CD8-positive, alpha-beta memory T cell (primary cell): ENCODE measurements around the gene PGC. TPM values are rescaled to one million over a fixed set of nuclear protein-coding genes. Genes with fewer than 3 reads are reported as not detected.

ENCODE experiments used
- CTCF ChIA-PET: fragments of 350-600 bp; sonication (Branson Sonifier 250); formaldehyde crosslinking; loops from one replicate; lab custom pipeline; 2021; ENCODE audit warnings: antibody characterized with exemption; lab: Charles Lee
- POLR2A ChIA-PET: fragments of 350-600 bp; sonication (Branson Sonifier 250); formaldehyde crosslinking; loops from one replicate; lab custom pipeline; 2021; ENCODE audit warnings: antibody characterized with exemption; lab: Charles Lee
- DNase-seq, 5 donors: peaks; one replicate each; pipeline versions ENCODE4 v3.0.0 to v3.0.0-alpha.2; 2020 to 2022; ENCODE audit warnings: mixed read lengths in 1 of 5
- H3K27ac ChIP-seq: one replicate; pipeline ENCODE4 v1.7.0; 2013; ENCODE audit warnings: low read depth, mild to moderate bottlenecking, low read length, moderate library complexity
- H3K27me3 ChIP-seq: 2 replicates; pipeline ENCODE4 v1.7.0; 2013; ENCODE audit warnings: low read length, mild to moderate bottlenecking; ENCODE audit not compliant: insufficient read depth, poor library complexity, severe bottlenecking
- H3K36me3 ChIP-seq: 2 replicates; pipeline ENCODE4 v1.7.0; 2013; ENCODE audit warnings: mild to moderate bottlenecking, low read length, moderate library complexity; ENCODE audit not compliant: insufficient read depth
- H3K4me1 ChIP-seq: 2 replicates; pipeline ENCODE4 v1.7.0; 2013; ENCODE audit warnings: mild to moderate bottlenecking, low read length, moderate library complexity; ENCODE audit not compliant: insufficient read depth
- H3K4me3 ChIP-seq: 2 replicates; pipeline ENCODE4 v1.7.0; 2013; ENCODE audit warnings: mild to moderate bottlenecking, low read length
- H3K9me3 ChIP-seq: 2 replicates; pipeline ENCODE4 v1.7.0; 2013; ENCODE audit warnings: mild to moderate bottlenecking, low read length
- H3K27ac Mint-ChIP-seq, 8 donors: one replicate each; pipeline ENCODE4 v1.8.0; 2020 to 2021; ENCODE audit warnings: mixed read lengths in 8 of 8, mild to moderate bottlenecking in 6 of 8, inconsistent platforms in 3 of 8, moderate library complexity in 3 of 8
- H3K27me3 Mint-ChIP-seq, 2 donors: one replicate each; pipeline ENCODE4 v1.8.0; 2020 to 2021; ENCODE audit warnings: mixed read lengths in 2 of 2, mild to moderate bottlenecking in 1 of 2, moderate library complexity in 1 of 2
- H3K36me3 Mint-ChIP-seq, 3 donors: one replicate each; pipeline ENCODE4 v1.8.0; 2020 to 2021; ENCODE audit warnings: mixed read lengths in 3 of 3, inconsistent platforms in 1 of 3, mild to moderate bottlenecking in 1 of 3
- H3K4me1 Mint-ChIP-seq, 3 donors: one replicate each; pipeline ENCODE4 v1.8.0; 2020 to 2021; ENCODE audit warnings: mixed read lengths in 3 of 3, inconsistent platforms in 1 of 3, mild to moderate bottlenecking in 1 of 3
- H3K4me3 Mint-ChIP-seq, 7 donors: one replicate each; pipeline ENCODE4 v1.8.0; 2020 to 2021; ENCODE audit warnings: mixed read lengths in 7 of 7, mild to moderate bottlenecking in 6 of 7, moderate library complexity in 4 of 7, inconsistent platforms in 2 of 7
- H3K9me3 Mint-ChIP-seq, 5 donors: one replicate each; pipeline ENCODE4 v1.8.0; 2020 to 2022; ENCODE audit warnings: mixed read lengths in 5 of 5, mild to moderate bottlenecking in 3 of 5, moderate library complexity in 2 of 5, inconsistent platforms in 1 of 5
- polyA plus RNA-seq: library from polyadenylated mRNA; unstranded; fragments of 300-500 nt; fragmentation: Illumina TruSeq; gene quantifications from one replicate; pipeline ENCODE4 v1.2.3, GENCODE V29; 2021
- total RNA-seq, 2 experiments: library from RNA; stranded (reverse); gene quantifications; one replicate each; pipeline ENCODE4 v1.2.3, GENCODE V29; 2021

The PGC gene
- total and polyA plus RNA-seq, 3 experiments from 2014 or later = not detected

- ChIA-PET POLR2A (no interaction called here), CTCF (interaction anchor here (1.4 kb wide), 1 partner anchor 11 kb away, joined by 3 read pairs; no protein-coding TSS in a partner anchor)
- Mint-ChIP-seq H3K27ac (no peak overlapping the region), H3K27me3 (peaks cover 0 to under 1% of the 10 kb centered on the region in 2 donors), H3K36me3 (peaks cover 7 to 60% (median 15%) of the 10 kb centered on the region in 3 donors), H3K4me1 (peaks cover 7 to 15% (median 12%) of the 10 kb centered on the region in 3 donors), H3K4me3 (no peak overlapping the region), H3K9me3 (no peaks in the 10 kb centered on the region)
- Histone ChIP-seq H3K4me1 (peaks cover 7% of the 10 kb centered on the region), H3K27me3 (no peaks in the 10 kb centered on the region), H3K9me3 (no peaks in the 10 kb centered on the region), H3K36me3 (peaks cover 30% of the 10 kb centered on the region), H3K4me3 (no peak overlapping the region), H3K27ac (no peak overlapping the region)
- DNase-seq = no peak
Observed at GRCh38 chr6:41774841-41775240, 27.6 kb upstream of the PGC start.

- no peaks in the 10 kb centered on the region for H3K9me3 ChIP-seq
- no peak overlapping the region for H3K4me3 ChIP-seq
- Mint-ChIP-seq H3K36me3 (peaks cover 7 to 54% (median 11%) of the 10 kb centered on the region in 3 donors), H3K4me3 (no peak overlapping the region), H3K27me3 (no peaks in the 10 kb centered on the region), H3K9me3 (no peaks in the 10 kb centered on the region), H3K4me1 (peaks cover 0 to 5% (median 0%) of the 10 kb centered on the region in 3 donors), H3K27ac (no peak overlapping the region)
- ChIA-PET CTCF (no interaction called here), POLR2A (interaction anchor here (0.5 kb wide), 1 partner anchor 10 kb away, joined by 3 read pairs; no protein-coding TSS in a partner anchor)
- H3K36me3 ChIP-seq = peaks cover 30% of the 10 kb centered on the region
- DNase-seq = no peak
- H3K4me1 ChIP-seq = peaks cover 4% of the 10 kb centered on the region
- no peak overlapping the region for H3K27ac ChIP-seq
- H3K27me3 ChIP-seq = no peaks in the 10 kb centered on the region
Observed at GRCh38 chr6:41771058-41771983, 24.1 kb upstream of the PGC start.

- no peaks in the 10 kb centered on the region for H3K9me3 ChIP-seq
- H3K36me3 Mint-ChIP-seq = peaks cover 7 to 49% (median 11%) of the 10 kb centered on the region in 3 donors
- H3K4me3 ChIP-seq = no peak overlapping the region
- H3K4me1 ChIP-seq = peaks cover 4% of the 10 kb centered on the region
- no peak for DNase-seq
- CTCF ChIA-PET = no interaction called here
- H3K4me1 Mint-ChIP-seq = peaks cover 0 to 5% (median 0%) of the 10 kb centered on the region in 3 donors
- no peaks in the 10 kb centered on the region for H3K27me3 ChIP-seq
- H3K27ac ChIP-seq = no peak overlapping the region
- H3K27ac Mint-ChIP-seq = no peak overlapping the region
- POLR2A ChIA-PET = no interaction called here
- H3K27me3 Mint-ChIP-seq = peaks cover 0 to 2% of the 10 kb centered on the region in 2 donors
- peaks cover 26% of the 10 kb centered on the region for H3K36me3 ChIP-seq
- H3K9me3 Mint-ChIP-seq = no peaks in the 10 kb centered on the region
- no peak overlapping the region for H3K4me3 Mint-ChIP-seq
Observed at GRCh38 chr6:41770381-41771057, 23.3 kb upstream of the PGC start.

- Mint-ChIP-seq H3K36me3 (peaks cover 7 to 37% (median 8%) of the 10 kb centered on the region in 3 donors), H3K4me3 (no peak overlapping the region), H3K9me3 (no peaks in the 10 kb centered on the region), H3K4me1 (peaks cover 0 to 5% (median 0%) of the 10 kb centered on the region in 3 donors), H3K27me3 (peaks cover 0 to 2% of the 10 kb centered on the region in 2 donors), H3K27ac (peak overlapping the region in 1 of 8 donors; percentile 65)
- peaks cover 4% of the 10 kb centered on the region for H3K4me1 ChIP-seq
- POLR2A ChIA-PET = interaction anchor here (0.5 kb wide), 1 partner anchor 19 kb away, joined by 3 read pairs; no protein-coding TSS in a partner anchor
- no peak for DNase-seq
- H3K9me3 ChIP-seq = no peaks in the 10 kb centered on the region
- H3K4me3 ChIP-seq = no peak overlapping the region
- CTCF ChIA-PET = interaction anchor here (1.1 kb wide), 1 partner anchor 12 kb away, joined by 3 read pairs; no protein-coding TSS in a partner anchor
- H3K27ac ChIP-seq = no peak overlapping the region
- H3K36me3 ChIP-seq = peaks cover 16% of the 10 kb centered on the region
- H3K27me3 ChIP-seq = no peaks in the 10 kb centered on the region
Observed at GRCh38 chr6:41769376-41769775, 22.2 kb upstream of the PGC start.

- H3K9me3 Mint-ChIP-seq = no peaks in the 10 kb centered on the region
- peaks cover 0 to 5% (median 0%) of the 10 kb centered on the region in 3 donors for H3K4me1 Mint-ChIP-seq
- Histone ChIP-seq H3K4me3 (no peak overlapping the region), H3K36me3 (peaks cover 13% of the 10 kb centered on the region), H3K4me1 (peaks cover 4% of the 10 kb centered on the region), H3K9me3 (no peaks in the 10 kb centered on the region), H3K27ac (peak overlapping the region; percentile 24), H3K27me3 (no peaks in the 10 kb centered on the region)
- no peak for DNase-seq
- peaks cover 0 to 2% of the 10 kb centered on the region in 2 donors for H3K27me3 Mint-ChIP-seq
- H3K4me3 Mint-ChIP-seq = no peak overlapping the region
- POLR2A ChIA-PET = interaction anchor here (0.5 kb wide), 1 partner anchor 20 kb away, joined by 3 read pairs; no protein-coding TSS in a partner anchor
- H3K27ac Mint-ChIP-seq = peak overlapping the region in 1 of 8 donors; percentile 25
- CTCF ChIA-PET = interaction anchor here (1.1 to 1.3 kb wide), 2 partner anchors 13 to 19 kb away, joined by 3 read pairs; partner anchors contain the start of gene TOMM6
- peaks cover 5 to 33% (median 7%) of the 10 kb centered on the region in 3 donors for H3K36me3 Mint-ChIP-seq
Observed at GRCh38 chr6:41768545-41769308, 21.5 kb upstream of the PGC start.

GRCh38 chr6:41767112-41767833 is 20.1 kb upstream of the PGC start:
- Histone ChIP-seq H3K4me1 (peaks cover 4% of the 10 kb centered on the region), H3K9me3 (no peaks in the 10 kb centered on the region), H3K27ac (peak overlapping the region; percentile 16), H3K36me3 (peaks cover 7% of the 10 kb centered on the region), H3K4me3 (no peak overlapping the region), H3K27me3 (no peaks in the 10 kb centered on the region)
- Mint-ChIP-seq H3K4me1 (peaks cover 0 to 5% (median 0%) of the 10 kb centered on the region in 3 donors), H3K27me3 (peaks cover 2 to 4% of the 10 kb centered on the region in 2 donors), H3K27ac (no peak overlapping the region), H3K4me3 (no peak overlapping the region), H3K36me3 (peaks cover 4 to 23% (median 5%) of the 10 kb centered on the region in 3 donors), H3K9me3 (no peaks in the 10 kb centered on the region)
- ChIA-PET CTCF (interaction anchor here (1.3 to 1.8 kb wide), 2 partner anchors 9 to 20 kb away, joined by 3 to 4 read pairs; partner anchors contain the start of gene TOMM6), POLR2A (no interaction called here)
- DNase-seq = no peak
